ENCODE results near the gene POLD2.

Gene POLD2

DNA sequence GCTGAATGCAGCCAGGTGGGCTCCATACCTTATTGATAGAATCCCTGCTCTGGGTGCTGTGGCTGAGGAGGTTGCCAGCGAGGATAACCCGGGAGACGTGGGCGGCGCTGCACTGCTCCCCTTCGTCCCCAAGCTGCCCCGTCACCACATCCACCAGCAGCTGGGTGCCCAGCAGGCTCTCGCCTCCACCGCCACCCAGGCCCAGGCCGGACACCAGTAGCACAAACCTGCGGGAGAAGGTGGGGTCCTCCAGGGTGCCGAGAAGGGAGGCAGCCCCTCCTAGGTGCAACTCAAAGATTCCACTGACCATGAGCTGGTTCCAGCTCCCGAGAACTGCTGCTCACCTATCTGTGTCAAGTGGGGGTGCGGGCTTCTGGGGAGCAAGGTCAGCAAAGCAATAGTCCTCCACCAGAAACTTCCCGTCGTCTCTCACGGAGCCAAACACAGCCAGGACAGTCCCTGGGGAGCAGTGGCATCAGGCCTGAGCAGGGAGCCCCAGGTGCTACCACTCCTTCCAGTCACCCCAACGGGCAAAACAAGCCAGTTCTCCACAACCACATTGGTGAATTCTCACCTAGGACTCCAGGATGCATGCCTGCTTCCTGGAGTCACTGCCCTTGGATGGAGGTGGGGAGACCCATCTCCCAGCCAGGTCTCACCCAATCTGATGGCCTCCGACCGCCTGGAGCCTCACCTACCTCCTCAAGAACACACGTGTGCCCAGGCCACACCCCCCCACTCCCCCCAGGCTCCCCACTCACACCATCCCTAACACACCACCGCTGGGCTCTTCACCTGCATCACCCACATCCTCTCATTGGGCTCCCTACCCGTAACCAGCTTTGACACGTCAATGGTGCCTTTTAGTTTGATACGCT lies 6.3 kb downstream of the POLD2 start:
- H3K27me3 ChIP-seq (ENCODE audit: insufficient read depth, low read length, poor library complexity, severe bottlenecking): no peaks in the 10 kb centered on the region
- peaks cover 32% of the 10 kb centered on the region for H3K4me1 ChIP-seq (ENCODE audit: insufficient read depth, low read length, poor library complexity, severe bottlenecking)
- H2AFZ ChIP-seq (ENCODE audit: low read length): no peak overlapping the region
- TF ChIP-seq, protein P1, sequence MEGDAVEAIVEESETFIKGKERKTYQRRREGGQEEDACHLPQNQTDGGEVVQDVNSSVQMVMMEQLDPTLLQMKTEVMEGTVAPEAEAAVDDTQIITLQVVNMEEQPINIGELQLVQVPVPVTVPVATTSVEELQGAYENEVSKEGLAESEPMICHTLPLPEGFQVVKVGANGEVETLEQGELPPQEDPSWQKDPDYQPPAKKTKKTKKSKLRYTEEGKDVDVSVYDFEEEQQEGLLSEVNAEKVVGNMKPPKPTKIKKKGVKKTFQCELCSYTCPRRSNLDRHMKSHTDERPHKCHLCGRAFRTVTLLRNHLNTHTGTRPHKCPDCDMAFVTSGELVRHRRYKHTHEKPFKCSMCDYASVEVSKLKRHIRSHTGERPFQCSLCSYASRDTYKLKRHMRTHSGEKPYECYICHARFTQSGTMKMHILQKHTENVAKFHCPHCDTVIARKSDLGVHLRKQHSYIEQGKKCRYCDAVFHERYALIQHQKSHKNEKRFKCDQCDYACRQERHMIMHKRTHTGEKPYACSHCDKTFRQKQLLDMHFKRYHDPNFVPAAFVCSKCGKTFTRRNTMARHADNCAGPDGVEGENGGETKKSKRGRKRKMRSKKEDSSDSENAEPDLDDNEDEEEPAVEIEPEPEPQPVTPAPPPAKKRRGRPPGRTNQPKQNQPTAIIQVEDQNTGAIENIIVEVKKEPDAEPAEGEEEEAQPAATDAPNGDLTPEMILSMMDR (conservative IDR thresholded peaks at IDR 0.05; ENCODE audit: low read length): no peak
- no peak for TF ChIP-seq EZH2phosphoT487 (IDR thresholded peaks at IDR 0.05; ENCODE audit: borderline replicate concordance)
- H3K79me2 ChIP-seq (ENCODE audit: insufficient read depth, low read length): peaks cover 40% of the 10 kb centered on the region
- H3K4me3 ChIP-seq (ENCODE audit: low read length, poor library complexity, severe bottlenecking): no peak overlapping the region
- no peaks in the 10 kb centered on the region for H3K9me2 ChIP-seq (replicated peaks; ENCODE audit: low read depth, low read length)
- no peaks in the 10 kb centered on the region for H3K9me3 ChIP-seq (ENCODE audit: insufficient read depth, low read depth, low read length)
- H3F3A ChIP-seq (ENCODE audit: low read depth): no peaks in the 10 kb centered on the region
- H3K36me3 ChIP-seq (ENCODE audit: insufficient read depth, low read length): peaks cover 35% of the 10 kb centered on the region; the same call in 1 of the 2 replicates
- no peak overlapping the region for H3K9ac ChIP-seq (ENCODE audit: low read depth, low read length, poor library complexity, severe bottlenecking)
- no peak overlapping the region for H3K4me2 ChIP-seq (ENCODE audit: low read depth, low read length, poor library complexity, severe bottlenecking)
- no peaks in the 10 kb centered on the region for H4K20me1 ChIP-seq (ENCODE audit: insufficient read depth, low read length, poor library complexity, severe bottlenecking)

DNA sequence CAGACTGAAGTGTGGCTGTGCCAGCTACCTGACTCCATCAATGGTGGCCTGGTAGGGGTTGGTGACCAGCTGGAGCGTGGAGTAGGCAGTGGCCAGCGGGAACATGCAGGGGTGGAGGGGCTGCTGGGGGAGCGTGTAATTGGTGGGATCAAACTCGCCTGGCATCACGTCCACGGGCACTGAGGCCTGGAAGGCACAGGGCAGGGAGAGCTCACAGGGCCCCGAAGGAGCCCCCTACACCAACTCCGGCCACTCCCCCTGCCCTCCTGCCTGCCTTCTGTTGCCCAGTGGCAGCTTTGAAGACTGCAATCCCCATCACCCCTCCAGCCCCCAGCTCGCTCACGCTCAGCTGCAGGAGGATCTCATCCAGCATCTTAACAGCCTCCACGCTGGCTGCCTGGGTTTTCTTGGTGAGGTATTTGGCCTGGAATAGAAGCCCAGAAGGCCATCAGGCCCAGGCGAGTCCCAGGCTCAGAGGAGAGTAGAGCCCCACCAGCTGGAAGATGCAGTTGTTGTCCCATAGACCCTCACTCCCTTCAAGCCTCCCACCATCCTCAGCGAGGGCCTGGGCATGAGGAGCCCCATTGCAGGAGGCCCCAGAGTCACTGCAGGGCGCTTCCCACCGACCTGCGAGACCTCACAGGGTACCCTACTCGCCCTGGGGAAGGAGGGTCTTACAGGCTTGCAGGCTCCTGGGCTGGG lies 7.1 kb downstream of the POLD2 start:
- TF ChIP-seq EZH2phosphoT487 (IDR thresholded peaks at IDR 0.05; ENCODE audit: borderline replicate concordance): no peak
- TF ChIP-seq, protein P1 (conservative IDR thresholded peaks at IDR 0.05; ENCODE audit: low read length): no peak
- Histone ChIP-seq H3K4me2 (ENCODE audit: low read depth, low read length, poor library complexity, severe bottlenecking) (no peak overlapping the region), H4K20me1 (ENCODE audit: insufficient read depth, low read length, poor library complexity, severe bottlenecking) (no peaks in the 10 kb centered on the region), H3K27me3 (ENCODE audit: insufficient read depth, low read length, poor library complexity, severe bottlenecking) (no peaks in the 10 kb centered on the region), H3K4me1 (ENCODE audit: insufficient read depth, low read length, poor library complexity, severe bottlenecking) (peaks cover 25% of the 10 kb centered on the region), H3K4me3 (ENCODE audit: low read length, poor library complexity, severe bottlenecking) (no peak overlapping the region), H3K9me3 (ENCODE audit: insufficient read depth, low read depth, low read length) (no peaks in the 10 kb centered on the region), H3K79me2 (ENCODE audit: insufficient read depth, low read length) (peaks cover 32% of the 10 kb centered on the region), H3K36me3 (ENCODE audit: insufficient read depth, low read length) (peaks cover 43% of the 10 kb centered on the region; the same call in 1 of the 2 replicates), H2AFZ (ENCODE audit: low read length) (no peak overlapping the region), H3K9ac (ENCODE audit: low read depth, low read length, poor library complexity, severe bottlenecking) (no peak overlapping the region), H3K9me2 (replicated peaks; ENCODE audit: low read depth, low read length) (no peaks in the 10 kb centered on the region), H3F3A (ENCODE audit: low read depth) (no peaks in the 10 kb centered on the region)

DNA sequence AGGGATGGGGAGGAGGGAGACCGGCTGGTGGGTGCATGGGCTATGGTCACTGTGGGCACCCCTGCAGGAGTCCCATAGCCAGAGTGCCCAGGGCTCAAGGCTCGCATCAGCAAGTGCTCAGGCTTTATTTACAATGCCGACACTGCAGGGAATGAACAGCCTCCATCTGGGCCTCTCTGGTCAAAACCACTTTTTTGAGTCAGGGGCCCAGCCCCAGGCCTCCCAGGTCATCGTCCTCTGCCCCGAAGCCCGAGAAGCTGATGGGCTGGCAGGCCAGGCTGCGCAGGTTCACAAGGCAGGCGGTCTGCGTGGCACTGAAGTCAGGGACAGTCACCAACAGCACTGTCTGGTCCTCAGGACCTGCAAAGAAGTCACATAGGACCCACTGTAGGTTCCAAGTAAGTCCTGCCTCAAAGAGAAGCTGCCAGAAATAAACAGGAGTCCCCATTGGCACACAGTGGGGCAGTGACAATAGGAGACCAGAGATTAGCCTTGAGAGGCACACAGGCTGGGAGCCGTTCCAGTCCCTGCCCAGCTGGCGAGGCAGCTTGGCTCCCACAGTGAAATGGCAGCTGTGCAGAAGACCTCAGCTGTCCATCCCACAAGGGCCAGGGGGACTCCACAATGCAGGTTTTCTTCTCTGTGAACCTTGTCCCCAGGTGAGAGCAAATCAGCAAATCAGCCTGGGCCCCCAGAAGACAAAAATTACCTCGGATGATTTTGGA lies 8.6 kb downstream of the POLD2 start:
- peaks cover 17% of the 10 kb centered on the region; the same call in 1 of the 2 replicates for H3K79me2 ChIP-seq (ENCODE audit: insufficient read depth, low read length)
- no peak overlapping the region for H3K9ac ChIP-seq (ENCODE audit: low read depth, low read length, poor library complexity, severe bottlenecking)
- H3K9me2 ChIP-seq (replicated peaks; ENCODE audit: low read depth, low read length): no peaks in the 10 kb centered on the region
- H3K4me2 ChIP-seq (ENCODE audit: low read depth, low read length, poor library complexity, severe bottlenecking): no peak overlapping the region
- H4K20me1 ChIP-seq (ENCODE audit: insufficient read depth, low read length, poor library complexity, severe bottlenecking): no peaks in the 10 kb centered on the region
- H2AFZ ChIP-seq (ENCODE audit: low read length): no peak overlapping the region
- no peak overlapping the region for H3K4me3 ChIP-seq (ENCODE audit: low read length, poor library complexity, severe bottlenecking)
- peaks cover 10% of the 10 kb centered on the region for H3K4me1 ChIP-seq (ENCODE audit: insufficient read depth, low read length, poor library complexity, severe bottlenecking)
- H3K9me3 ChIP-seq (ENCODE audit: insufficient read depth, low read depth, low read length): no peaks in the 10 kb centered on the region
- TF ChIP-seq EZH2phosphoT487 (IDR thresholded peaks at IDR 0.05; ENCODE audit: borderline replicate concordance): no peak
- TF ChIP-seq, protein P1 (conservative IDR thresholded peaks at IDR 0.05; ENCODE audit: low read length): no peak
- H3F3A ChIP-seq (ENCODE audit: low read depth): no peaks in the 10 kb centered on the region
- H3K36me3 ChIP-seq (ENCODE audit: insufficient read depth, low read length): peaks cover 47% of the 10 kb centered on the region; the same call in 1 of the 2 replicates
- no peaks in the 10 kb centered on the region for H3K27me3 ChIP-seq (ENCODE audit: insufficient read depth, low read length, poor library complexity, severe bottlenecking)

All from Loucy (cell line).